Measurements from ENCODE around the gene OR5A1.

OR5A1 gene

GRCh38 chr11:59416613-59417012 lies 19.7 kb upstream of the OR5A1 start:
- H3K4me3 ChIP-seq (ENCODE audit: low read depth, low read length) = no peak overlapping the region

GRCh38 chr11:59417023-59417422 lies 19.2 kb upstream of the OR5A1 start:
- no peak for TF ChIP-seq CTCF (IDR thresholded peaks at IDR 0.05; ENCODE audit: low read depth, low read length)
- no peak overlapping the region for H3K4me3 ChIP-seq (ENCODE audit: low read depth, low read length)

More at GRCh38 chr11:59416613-59417012, 19.7 kb upstream of the OR5A1 start:
- no peak for TF ChIP-seq CTCF (IDR thresholded peaks at IDR 0.05; ENCODE audit: low read depth, low read length)

GRCh38 chr11:59418156-59418555 lies 18.1 kb upstream of the OR5A1 start:
- H3K4me3 ChIP-seq (ENCODE audit: low read depth, low read length) = no peak overlapping the region
- no peak for TF ChIP-seq CTCF (IDR thresholded peaks at IDR 0.05; ENCODE audit: low read depth, low read length)

DNA sequence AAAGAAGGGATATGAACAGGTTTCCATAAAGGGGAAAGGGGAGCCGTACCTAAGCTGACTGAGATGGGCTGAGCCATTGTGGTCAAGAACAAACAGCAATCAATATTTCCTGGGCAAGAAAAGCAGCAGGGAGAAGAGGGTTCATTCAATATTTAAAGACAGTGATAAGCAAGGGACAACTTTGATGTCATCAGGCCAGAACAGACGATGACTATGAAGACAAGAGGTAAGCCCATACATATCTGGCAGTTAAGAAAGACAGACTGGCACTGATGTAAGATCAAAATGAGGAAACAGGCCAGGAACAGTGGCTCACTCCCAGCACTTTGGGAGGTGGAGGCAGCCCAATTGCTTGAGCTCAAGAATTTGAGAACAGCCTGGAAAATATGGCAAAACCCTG lies 12.4 kb upstream of the OR5A1 start:
- no peak overlapping the region for H3K4me3 ChIP-seq (ENCODE audit: low read depth, low read length)
- TF ChIP-seq CTCF (IDR thresholded peaks at IDR 0.05; ENCODE audit: low read depth, low read length) = no peak

DNA sequence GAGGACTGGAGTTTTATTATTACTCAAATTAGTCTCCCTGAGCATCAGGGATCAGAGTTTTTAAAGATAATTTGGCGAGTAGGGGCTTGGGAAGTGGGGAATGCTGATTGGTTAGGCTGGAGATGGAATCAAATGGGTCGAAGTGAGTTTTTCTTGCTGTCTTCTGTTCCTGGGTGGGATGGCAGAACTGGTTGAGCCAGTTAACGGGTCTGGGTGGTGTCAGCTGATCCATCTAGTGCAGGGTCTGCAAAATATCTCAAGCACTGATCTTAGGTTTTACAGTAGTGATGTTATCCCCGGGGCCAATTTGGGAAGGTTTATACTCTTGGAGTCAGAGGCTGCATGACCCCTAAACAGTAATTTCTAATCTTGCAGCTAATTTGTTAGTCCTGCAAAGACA lies 11.1 kb upstream of the OR5A1 start:
- no peak for TF ChIP-seq CTCF (IDR thresholded peaks at IDR 0.05; ENCODE audit: low read depth, low read length)
- H3K4me3 ChIP-seq (ENCODE audit: low read depth, low read length) = no peak overlapping the region

GRCh38 chr11:59426361-59427067 lies 9.8 kb upstream of the OR5A1 start, which contains the start of gene OR5A2:
TSS of gene OR5A2 (minus strand) at chr11:59426413. CDS start at chr11:59422953, 3,460 bp downstream.
- TF ChIP-seq CTCF (IDR thresholded peaks at IDR 0.05; ENCODE audit: low read depth, low read length) = no peak
- H3K4me3 ChIP-seq (ENCODE audit: low read depth, low read length) = no peak within 1 kb of the TSS

DNA sequence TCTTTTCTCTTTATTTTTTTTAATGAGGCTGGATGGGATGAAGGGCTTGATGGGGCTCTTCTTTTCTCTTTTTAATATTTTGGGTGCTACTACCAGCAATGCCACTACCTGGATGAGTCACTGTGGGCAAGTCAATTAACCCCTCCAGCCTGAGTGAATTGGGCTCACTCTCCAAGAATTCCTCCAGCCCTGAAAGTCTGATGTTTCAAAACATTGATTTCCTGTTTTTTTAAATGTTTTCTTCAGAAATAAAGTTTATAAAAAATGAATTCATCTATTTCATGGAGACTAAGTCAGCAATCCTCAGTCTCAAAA lies 9.2 kb upstream of the OR5A1 start:
- H3K4me3 ChIP-seq (ENCODE audit: low read depth, low read length) = no peak overlapping the region

More for the DNA sequence above, 9.2 kb upstream of the OR5A1 start:
- no peak for TF ChIP-seq CTCF (IDR thresholded peaks at IDR 0.05; ENCODE audit: low read depth, low read length)

Measured in WI38 (cell line).